H1 (cell line): ENCODE results near the gene LDLRAD4. TPM values are rescaled to one million over a fixed set of nuclear protein-coding genes. Genes with fewer than 3 reads are reported as not detected.

Experiments used
- CTCF ChIA-PET: fragments of 300-600 bp; sonication (Branson Sonifier 250); formaldehyde crosslinking; loops from one replicate; lab custom pipeline; 2021; ENCODE audit not compliant: partially characterized antibody; lab: Charles Lee
- POLR2A ChIA-PET: fragments of 300-600 bp; sonication (Branson Sonifier 250); formaldehyde crosslinking; loops from one replicate; lab custom pipeline; 2021; ENCODE audit warnings: inconsistent platforms; ENCODE audit not compliant: partially characterized antibody; lab: Charles Lee
- DNase-seq, 2 experiments: peaks; one replicate each; pipeline versions ENCODE4 v3.0.0 to v3.0.0-alpha.2; 2010 to 2022; ENCODE audit warnings: low spot score in 2 of 2, low read depth in 1 of 2, mixed read lengths in 1 of 2
- FAIRE-seq: peaks from 2 replicates; lab custom pipeline; 2011; peaks lifted over from hg19 to GRCh38; lab: Jason Lieb, UNC
- H2AFZ ChIP-seq: 2 replicates; pipeline ENCODE4 v1.8.1; 2012; ENCODE audit warnings: low read length, inconsistent platforms
- H2AK5ac ChIP-seq: 2 replicates; pipeline ENCODE4 v1.6.1; 2013; ENCODE audit warnings: low read depth, low read length
- H2BK120ac ChIP-seq: replicated peaks from 2 replicates; pipeline ENCODE3; 2013; ENCODE audit warnings: low read depth, low read length, inconsistent platforms
- H2BK12ac ChIP-seq: 2 replicates; pipeline ENCODE4 v1.6.1; 2013; ENCODE audit warnings: low read depth, low read length
- H2BK15ac ChIP-seq: 2 replicates; pipeline ENCODE4 v1.6.1; 2013; ENCODE audit warnings: low read length
- H2BK20ac ChIP-seq: 2 replicates; pipeline ENCODE4 v1.6.1; 2013; ENCODE audit warnings: low read length
- H2BK5ac ChIP-seq: 2 replicates; pipeline ENCODE4 v1.6.1; 2013; ENCODE audit warnings: low read depth, low read length
- H3K14ac ChIP-seq: 2 replicates; pipeline ENCODE4 v1.6.1; 2013; ENCODE audit warnings: inconsistent platforms; ENCODE audit not compliant: insufficient read length
- H3K18ac ChIP-seq: 2 replicates; pipeline ENCODE4 v1.6.1; 2013; ENCODE audit warnings: low read length; ENCODE audit errors: extremely low read depth
- H3K23ac ChIP-seq: 2 replicates; pipeline ENCODE4 v1.6.1; 2013; ENCODE audit warnings: inconsistent platforms; ENCODE audit not compliant: insufficient read length
- H3K23me2 ChIP-seq: 2 replicates; pipeline ENCODE4 v1.6.1; 2013; ENCODE audit warnings: low read depth, low read length
- H3K27ac ChIP-seq: 2 replicates; pipeline ENCODE4 v1.6.1; 2011; ENCODE audit warnings: low read depth, low read length, inconsistent platforms
- H3K27me3 ChIP-seq, 4 experiments: replicated peaks in 1 of 4; 1 replicate in 1 of 4; 2 replicates in 3 of 4; pipeline versions ENCODE4 v1.6.1 to v1.8.1; 2011 to 2013; ENCODE audit warnings: low read length in 3 of 4, mild to moderate bottlenecking in 3 of 4, inconsistent platforms in 2 of 4, mixed read lengths in 2 of 4, moderate library complexity in 1 of 4; ENCODE audit not compliant: control insufficient read depth in 3 of 4, insufficient read depth in 3 of 4; ENCODE audit errors: extremely low read depth in 1 of 4
- H3K36me3 ChIP-seq, 4 experiments: 2 replicates each; pipeline versions ENCODE4 v1.6.1 to v1.8.1; 2011 to 2013; ENCODE audit warnings: mild to moderate bottlenecking in 4 of 4, low read length in 3 of 4, moderate library complexity in 2 of 4, control low read depth in 1 of 4, inconsistent platforms in 1 of 4; ENCODE audit not compliant: insufficient read depth in 4 of 4, control insufficient read depth in 2 of 4
- H3K4ac ChIP-seq: replicated peaks from 2 replicates; pipeline ENCODE3; 2013; ENCODE audit warnings: low read length, low read depth, mixed read lengths, inconsistent platforms; ENCODE audit not compliant: insufficient read length
- H3K4me1 ChIP-seq, 4 experiments: replicated peaks in 1 of 4; 1 replicate in 1 of 4; 2 replicates in 3 of 4; pipeline versions ENCODE4 v1.6.1 to v1.8.1; 2011 to 2013; ENCODE audit warnings: low read length in 3 of 4, inconsistent platforms in 2 of 4, mixed read lengths in 1 of 4; ENCODE audit not compliant: insufficient read depth in 4 of 4, control insufficient read depth in 3 of 4
- H3K4me2 ChIP-seq, 2 experiments: 2 replicates each; pipeline versions ENCODE4 v1.6.1 to v1.8.1; 2011 to 2013; ENCODE audit warnings: low read depth in 2 of 2, low read length in 2 of 2, control low read depth in 1 of 2, inconsistent platforms in 1 of 2, mild to moderate bottlenecking in 1 of 2; ENCODE audit not compliant: insufficient read depth in 1 of 2
- H3K4me3 ChIP-seq, 4 experiments: fragments of 200-600, 300-600 bp in 1 of 4; sonication (generic), shearing (Covaris generic), sonication (Bioruptor Twin) in 1 of 4; 2 replicates each; pipeline versions ENCODE4 v1.5.1 to v1.8.1; 2011 to 2016; ENCODE audit warnings: low read length in 4 of 4, low read depth in 3 of 4, control low read depth in 2 of 4, inconsistent platforms in 2 of 4, mild to moderate bottlenecking in 2 of 4, mixed read lengths in 1 of 4, moderate library complexity in 1 of 4; ENCODE audit not compliant: insufficient read depth in 2 of 4; ENCODE audit errors: extremely low read depth in 1 of 4
- H3K56ac ChIP-seq: replicated peaks from 2 replicates; pipeline ENCODE3; 2013; ENCODE audit warnings: low read depth, mild to moderate bottlenecking, mixed read lengths, low read length, inconsistent platforms; ENCODE audit not compliant: insufficient read length
- H3K79me1 ChIP-seq: 2 replicates; pipeline ENCODE4 v1.6.1; 2013; ENCODE audit warnings: low read depth, low read length, control low read depth
- H3K79me2 ChIP-seq, 2 experiments: 2 replicates each; pipeline versions ENCODE4 v1.6.1 to v1.8.1; 2012 to 2013; ENCODE audit warnings: low read length in 2 of 2, mild to moderate bottlenecking in 2 of 2, inconsistent platforms in 1 of 2; ENCODE audit not compliant: insufficient read depth in 2 of 2, control insufficient read depth in 1 of 2
- H3K9ac ChIP-seq, 4 experiments: replicated peaks in 1 of 4; 1 replicate in 1 of 4; 2 replicates in 3 of 4; pipeline versions ENCODE4 v1.6.1 to v1.8.1; 2011 to 2013; ENCODE audit warnings: low read depth in 3 of 4, low read length in 3 of 4, control low read depth in 2 of 4, mild to moderate bottlenecking in 2 of 4, moderate library complexity in 2 of 4, inconsistent platforms in 1 of 4; ENCODE audit errors: extremely low read depth in 1 of 4
- H3K9me3 ChIP-seq, 2 experiments: 2 replicates each; pipeline versions ENCODE4 v1.6.1 to v1.8.1; 2012 to 2013; ENCODE audit warnings: mild to moderate bottlenecking in 2 of 2, moderate library complexity in 2 of 2, control low read depth in 1 of 2, inconsistent platforms in 1 of 2, low read depth in 1 of 2, low read length in 1 of 2, mixed read lengths in 1 of 2; ENCODE audit not compliant: insufficient read depth in 2 of 2
- H4K20me1 ChIP-seq, 2 experiments: replicated peaks in 1 of 2; 2 replicates each; pipeline versions ENCODE3 to v1.8.1; 2011 to 2013; ENCODE audit warnings: inconsistent platforms in 2 of 2, low read length in 2 of 2, mild to moderate bottlenecking in 1 of 2; ENCODE audit not compliant: insufficient read depth in 2 of 2, control insufficient read depth in 1 of 2
- H4K5ac ChIP-seq: 2 replicates; pipeline ENCODE4 v1.6.1; 2013; ENCODE audit warnings: low read length, low read depth, mixed read lengths, inconsistent platforms; ENCODE audit not compliant: insufficient read length
- H4K8ac ChIP-seq: 2 replicates; pipeline ENCODE4 v1.8.0; 2013; ENCODE audit warnings: mild to moderate bottlenecking, moderate library complexity, low read length, inconsistent platforms; ENCODE audit not compliant: insufficient read depth; ENCODE audit errors: extremely low read depth
- H4K91ac ChIP-seq: replicated peaks from 2 replicates; pipeline ENCODE3; 2013; ENCODE audit warnings: low read length, mixed read lengths, inconsistent platforms; ENCODE audit not compliant: insufficient read length
- CTBP2 ChIP-seq: IDR thresholded peaks from 2 replicates; pipeline ENCODE4 v1.7.0; 2011; ENCODE audit warnings: borderline replicate concordance, mild to moderate bottlenecking, moderate library complexity, mixed read lengths, low read length; ENCODE audit not compliant: insufficient read depth, insufficient read length
- GTF2F1 ChIP-seq: IDR thresholded peaks from 2 replicates; pipeline ENCODE4 v1.6.1; 2012; ENCODE audit warnings: low read depth, low read length, improper control_type of control experiment, borderline replicate concordance
- MAX ChIP-seq: IDR thresholded peaks from 2 replicates; pipeline ENCODE4 v1.6.1; 2012; ENCODE audit warnings: inconsistent platforms
- POLR2AphosphoS5 ChIP-seq: IDR thresholded peaks from 2 replicates; pipeline ENCODE4 v1.6.1; 2011; ENCODE audit warnings: low read depth, low read length
- RXRA ChIP-seq: IDR thresholded peaks from 2 replicates; pipeline ENCODE4 v1.6.1; 2011; ENCODE audit warnings: low read depth, mild to moderate bottlenecking, low read length, moderate library complexity; ENCODE audit not compliant: insufficient read depth
- SUZ12 ChIP-seq: fragments of 200-600 bp; sonication (generic); IDR thresholded peaks from 2 replicates; pipeline ENCODE4 v1.6.1; 2012; ENCODE audit warnings: mild to moderate bottlenecking, inconsistent platforms, low read length, moderate library complexity, mixed read lengths
- TBP ChIP-seq: IDR thresholded peaks from 2 replicates; pipeline ENCODE4 v1.6.1; 2011; ENCODE audit warnings: low read depth, low read length, improper control_type of control experiment
- TEAD4 ChIP-seq: IDR thresholded peaks from 2 replicates; pipeline ENCODE4 v1.6.1; 2012; ENCODE audit warnings: low read depth, low read length, inconsistent platforms, mixed read lengths
- YY1 ChIP-seq: IDR thresholded peaks from 2 replicates; pipeline ENCODE4 v1.6.1; 2011; ENCODE audit warnings: low read depth, mild to moderate bottlenecking, low read length
- ZNF274 ChIP-seq: IDR thresholded peaks from 2 replicates; pipeline ENCODE4 v1.7.0; 2012; ENCODE audit warnings: low read length, borderline replicate concordance; ENCODE audit errors: extremely low read depth
- WGBS, 2 experiments: shearing (Covaris generic) in 1 of 2; methylation state at CpG; one replicate each; pipeline versions ENCODE4 v1.1.6 to v1.1.7; 2013 to 2015; ENCODE audit warnings: low lambda C conversion rate in 2 of 2, mixed read lengths in 2 of 2, inconsistent platforms in 1 of 2, low coverage in 1 of 2, missing lambda C conversion rate in 1 of 2; ENCODE audit not compliant: insufficient replicate concordance in 2 of 2, insufficient coverage in 1 of 2, insufficient read length in 1 of 2; ENCODE audit errors: extremely low coverage in 1 of 2, missing lambda C conversion rate in 1 of 2; 5-methylcytosine and 5-hydroxymethylcytosine counted together
- polyA plus RNA-seq, 7 experiments: library from polyadenylated mRNA; depleted of rRNA in 3 of 7; stranded (reverse) in 5 of 7; unstranded in 2 of 7; fragments of >200 nt in 5 of 7; fragments of 200-250 nt in 2 of 7; gene quantifications; 1 replicate in 5 of 7; 2 replicates in 1 of 7; 4 replicates in 1 of 7; pipeline versions ENCODE4 v1.2.1 to v1.2.3, GENCODE V29; 2011 to 2013; ENCODE audit warnings: missing spikeins in 2 of 7, mixed read lengths in 2 of 7
- total RNA-seq: library from RNA; stranded (reverse); fragmentation: NEBNext Ultra II Directional; extraction: Animal tissue kit (Norgen Biotek cat#: 25700); gene quantifications from 2 replicates; pipeline ENCODE4 v1.2.1, GENCODE V29; 2021

LDLRAD4 gene
- total and polyA plus RNA-seq, 2 of the 8 experiments (the other 6 are each of a cell fraction or from before 2014, with no cell fraction given) = 0.77 to 1.4 TPM

GRCh38 chr18:13543811-13544732 is 325.5 kb downstream of the LDLRAD4 start:
- H3K4ac ChIP-seq = no peak overlapping the region
- no peak overlapping the region for H2AFZ ChIP-seq
- no peak overlapping the region for H4K8ac ChIP-seq
- no peak overlapping the region for H2AK5ac ChIP-seq
- no peaks in the 10 kb centered on the region; a peak in 1 of 7 replicates for H3K27me3 ChIP-seq
- H3K4me1 ChIP-seq = no peaks in the 10 kb centered on the region
- no peaks in the 10 kb centered on the region for H3K23me2 ChIP-seq
- DNase-seq (no peak), FAIRE-seq (no peak)
- H2BK20ac ChIP-seq = no peak overlapping the region
- peaks cover 0 to 3% of the 10 kb centered on the region in 2 experiments; a peak in 1 of 4 replicates for H3K9me3 ChIP-seq
- H3K4me3 ChIP-seq = no peak overlapping the region
- no peak overlapping the region for H2BK120ac ChIP-seq
- H2BK12ac ChIP-seq = no peak overlapping the region
- H2BK15ac ChIP-seq = no peak overlapping the region
- ChIA-PET POLR2A (no interaction called here), CTCF (interaction anchor here (0.9 to 9.2 kb wide), 4 partner anchors 13 to 328 kb away, joined by 3 to 73 read pairs (median 7); no protein-coding TSS in a partner anchor)
- no peak overlapping the region for H3K9ac ChIP-seq
- H3K18ac ChIP-seq = no peak overlapping the region
- H4K91ac ChIP-seq = no peak overlapping the region
- TF ChIP-seq YY1 = no peak
- TF ChIP-seq TBP = no peak
- TF ChIP-seq RXRA = no peak
- TF ChIP-seq GTF2F1 = no peak
- TF ChIP-seq TEAD4 = no peak
- no peak for TF ChIP-seq MAX
- no peak for TF ChIP-seq ZNF274
- TF ChIP-seq CTBP2 = no peak
- TF ChIP-seq SUZ12 = no peak
- no peak for TF ChIP-seq POLR2AphosphoS5
- no peaks in the 10 kb centered on the region for H3K36me3 ChIP-seq
- H3K56ac ChIP-seq = no peak overlapping the region
- H4K20me1 ChIP-seq = no peaks in the 10 kb centered on the region
- no peak overlapping the region for H3K4me2 ChIP-seq
- H2BK5ac ChIP-seq = no peak overlapping the region
- H3K79me1 ChIP-seq = no peaks in the 10 kb centered on the region
- no peaks in the 10 kb centered on the region for H3K79me2 ChIP-seq
- H3K27ac ChIP-seq = no peak overlapping the region
- H3K14ac ChIP-seq = no peak overlapping the region
- WGBS, 2 experiments = 88% methylated on average over 25 of the region's 25 CpGs; no CpG with 5 or more reads in 1 of the 2 experiments
- H3K23ac ChIP-seq = no peak overlapping the region
- no peak overlapping the region for H4K5ac ChIP-seq
